GM10847 (cell line): ENCODE measurements around the gene GSDME.

Source experiments
- POLR2A ChIP-seq: IDR thresholded peaks from 2 replicates; pipeline ENCODE4 v1.6.1; 2011; ENCODE audit not compliant: insufficient read length; ENCODE audit errors: extremely low read depth

GSDME gene

GRCh38 chr7:24709585-24710360, 47.5 kb downstream of the GSDME start:
- no peak for TF ChIP-seq POLR2A

GRCh38 chr7:24709051-24709450, 48.2 kb downstream of the GSDME start:
- no peak for TF ChIP-seq POLR2A

GRCh38 chr7:24707988-24708615, 49.2 kb downstream of the GSDME start:
- no peak for TF ChIP-seq POLR2A

GRCh38 chr7:24706211-24707170, 50.8 kb downstream of the GSDME start:
- no peak for TF ChIP-seq POLR2A

- no peak for TF ChIP-seq POLR2A
These were observed 51.8 kb downstream of the GSDME start for GRCh38 chr7:24705461-24705954.

- TF ChIP-seq POLR2A: no peak
These were observed 53.0 kb downstream of the GSDME start for GRCh38 chr7:24704311-24704710.

- TF ChIP-seq POLR2A: no peak
These were observed 54.0 kb downstream of the GSDME start for GRCh38 chr7:24703296-24703695.

- TF ChIP-seq POLR2A: no peak
These were observed 54.5 kb downstream of the GSDME start for GRCh38 chr7:24702755-24703154.

- TF ChIP-seq POLR2A: no peak
These were observed 55.7 kb downstream of the GSDME start for GRCh38 chr7:24701261-24702235.

- TF ChIP-seq POLR2A: no peak
These were observed 56.6 kb downstream of the GSDME start for GRCh38 chr7:24700521-24701260.

- no peak for TF ChIP-seq POLR2A
These were observed 58.6 kb downstream of the GSDME start for GRCh38 chr7:24698531-24699266.

GRCh38 chr7:24697416-24697815, 59.8 kb downstream of the GSDME start:
- no peak for TF ChIP-seq POLR2A

- no peak for TF ChIP-seq POLR2A
These were observed 64.7 kb downstream of the GSDME start for GRCh38 chr7:24692592-24692991.
